Amniotic stem cell (primary cell): ENCODE results near the gene CX3CR1.
A peak's percentile ranks its signal among the peaks of the same experiment; 100 is the strongest.

Experiments used
- DNase-seq: peaks from one replicate; lab custom pipeline; 2025; lab: John Stamatoyannopoulos, UW

Gene CX3CR1

GRCh38 chr3:39291903-39292329 is 12.1 kb upstream of the CX3CR1 start:
- peak; percentile 11 for DNase-seq

- DNase-seq: no peak
These were observed 10.4 kb upstream of the CX3CR1 start for GRCh38 chr3:39290255-39290654.

- DNase-seq: no peak
These were observed 9.3 kb upstream of the CX3CR1 start for GRCh38 chr3:39289107-39289506.

- DNase-seq: peak; percentile 63
These were observed 8.5 kb upstream of the CX3CR1 start for GRCh38 chr3:39288300-39288808.

GRCh38 chr3:39287216-39288164 is 7.7 kb upstream of the CX3CR1 start:
- DNase-seq: no peak

GRCh38 chr3:39286771-39287170 is 6.9 kb upstream of the CX3CR1 start:
- DNase-seq: no peak

- no peak for DNase-seq
These were observed 5.5 kb upstream of the CX3CR1 start for GRCh38 chr3:39285332-39285731.

- DNase-seq: no peak
These were observed 4.6 kb upstream of the CX3CR1 start for GRCh38 chr3:39284457-39284881.

- no peak for DNase-seq
These were observed 2.2 kb upstream of the CX3CR1 start for GRCh38 chr3:39282057-39282456.

- no peak for DNase-seq
These were observed 1.7 kb upstream of the CX3CR1 start for GRCh38 chr3:39281533-39281932.

GRCh38 chr3:39280571-39280970 is 735 bp upstream of the CX3CR1 start:
- DNase-seq: no peak

- no peak for DNase-seq
These were observed 1.3 kb downstream of the CX3CR1 start for GRCh38 chr3:39278616-39278935.

GRCh38 chr3:39277893-39278615 is 1.8 kb downstream of the CX3CR1 start:
- DNase-seq: no peak

GRCh38 chr3:39276746-39277145 is 3.1 kb downstream of the CX3CR1 start:
- DNase-seq: no peak

GRCh38 chr3:39275963-39276593 is 3.8 kb downstream of the CX3CR1 start:
- DNase-seq: no peak

GRCh38 chr3:39275052-39275451 is 4.8 kb downstream of the CX3CR1 start:
- DNase-seq: no peak

GRCh38 chr3:39273119-39273518 is 6.7 kb downstream of the CX3CR1 start:
- DNase-seq: no peak

- DNase-seq: no peak
These were observed 7.6 kb downstream of the CX3CR1 start for GRCh38 chr3:39272191-39272590.

GRCh38 chr3:39271363-39271914 is 8.4 kb downstream of the CX3CR1 start:
- no peak for DNase-seq

- DNase-seq: no peak
These were observed 10.3 kb downstream of the CX3CR1 start for GRCh38 chr3:39269528-39269927.

GRCh38 chr3:39268549-39268900 is 11.3 kb downstream of the CX3CR1 start:
- no peak for DNase-seq
